GM18517 (cell line): ENCODE data around the gene SULT1B1.
"Not testable (repeated sequence)": the region's sequence is repeated elsewhere in the genome, so short reads cannot be mapped to it uniquely, and the experiment has no call there.

Experiments used
- ATAC-seq: cut with Tn5 transposase; IDR thresholded peaks from one replicate; pipeline ENCODE4 v1.9.1; 2021; ENCODE audit warnings: mild to moderate bottlenecking, moderate library complexity; ENCODE audit not compliant: unreplicated experiment

SULT1B1 gene

DNA sequence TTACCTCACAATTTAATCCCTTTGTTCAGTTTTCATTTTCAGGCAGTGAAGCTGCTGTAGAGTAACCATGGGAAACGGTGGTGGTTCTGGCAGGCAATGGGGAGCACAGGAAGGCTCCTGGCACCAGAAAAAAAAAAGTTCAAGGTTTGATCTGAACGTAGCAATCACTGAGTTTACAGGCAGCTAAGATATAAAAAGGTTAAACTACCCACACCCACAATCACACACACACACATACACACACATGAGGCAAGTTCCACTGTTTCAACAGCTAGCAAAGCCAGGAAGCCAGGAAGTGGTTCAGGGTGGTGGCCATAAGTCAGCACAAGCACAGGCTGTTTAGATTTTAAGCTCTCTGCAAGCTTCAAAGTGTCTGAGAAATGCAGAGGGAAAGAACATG is at the start of gene SULT1B1:
TSS of gene SULT1B1 (minus strand) at position 166 of the 400 bp plus-strand sequence. CDS start 5,403 bp downstream, outside the sequence.
- no peak for ATAC-seq

DNA sequence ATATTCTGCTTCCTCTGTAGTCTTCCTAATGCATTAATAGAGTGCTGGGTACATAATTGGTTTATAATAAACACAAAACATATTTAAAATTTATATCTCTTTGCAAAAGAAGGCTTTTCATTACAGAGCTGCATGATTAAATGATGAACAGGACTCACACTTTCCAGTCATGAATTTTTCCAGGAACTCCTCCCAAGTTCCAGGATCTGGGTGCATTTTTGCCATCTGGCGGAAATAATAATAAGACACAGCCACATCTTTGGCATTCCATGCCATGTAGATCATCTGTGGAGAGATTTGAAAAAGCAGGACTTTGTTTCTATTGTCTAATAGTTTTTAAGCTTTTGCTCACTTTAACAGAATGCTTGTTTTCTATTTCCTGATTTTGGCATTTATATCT is 40.2 kb upstream of the SULT1B1 start:
- no peak for ATAC-seq

DNA sequence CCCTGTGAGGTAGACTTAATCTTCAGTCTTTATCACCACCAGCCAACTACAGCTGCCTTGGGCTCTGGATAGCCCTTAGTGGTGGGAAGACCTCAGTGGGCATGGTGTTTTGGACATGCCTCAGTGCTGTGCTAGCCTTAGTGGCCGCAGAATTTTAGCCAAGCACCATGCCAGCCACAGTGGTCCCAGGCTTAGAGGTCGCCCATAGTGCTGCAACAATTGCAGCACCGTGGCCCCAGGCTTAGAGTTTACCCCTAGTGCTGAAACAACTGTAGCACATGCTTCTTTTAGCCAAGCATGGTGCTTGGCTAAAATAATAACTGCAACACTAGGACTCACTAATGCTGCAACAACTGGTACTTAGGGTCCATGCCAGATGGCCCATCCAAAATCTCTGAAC is 38.9 kb upstream of the SULT1B1 start:
- ATAC-seq: no peak

GRCh38 chr4:69793732-69794131 is 33.3 kb upstream of the SULT1B1 start:
- ATAC-seq: no peak

GRCh38 chr4:69787879-69788278 is 27.5 kb upstream of the SULT1B1 start:
- no peak for ATAC-seq

DNA sequence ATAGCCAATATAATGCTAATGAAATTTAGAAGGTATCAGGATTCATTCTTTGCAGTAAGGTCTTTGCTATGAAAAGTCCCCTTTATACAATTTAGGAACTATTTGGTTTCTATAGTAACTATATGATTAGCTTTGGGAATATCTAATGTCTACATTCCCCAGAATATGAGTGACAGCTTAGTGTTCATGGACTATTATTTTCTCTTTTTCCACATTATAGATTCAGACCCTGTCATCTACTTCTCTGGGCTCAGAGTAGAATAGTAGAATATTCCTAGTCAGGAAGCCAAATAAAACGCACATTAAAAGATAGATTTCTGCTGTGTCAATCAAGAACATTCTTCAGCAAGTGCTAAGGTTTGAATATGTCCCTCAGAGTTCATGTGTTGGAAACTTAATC is 26.1 kb upstream of the SULT1B1 start:
- ATAC-seq: no peak

GRCh38 chr4:69785211-69785831 is 24.9 kb upstream of the SULT1B1 start:
- no peak for ATAC-seq

GRCh38 chr4:69782651-69783310 is 22.4 kb upstream of the SULT1B1 start:
- no peak for ATAC-seq

GRCh38 chr4:69781458-69782418 is 21.3 kb upstream of the SULT1B1 start:
- no peak for ATAC-seq

- no peak for ATAC-seq
Observed at GRCh38 chr4:69780141-69780540, 19.7 kb upstream of the SULT1B1 start.

GRCh38 chr4:69776696-69777095 is 16.3 kb upstream of the SULT1B1 start:
- ATAC-seq: no peak

DNA sequence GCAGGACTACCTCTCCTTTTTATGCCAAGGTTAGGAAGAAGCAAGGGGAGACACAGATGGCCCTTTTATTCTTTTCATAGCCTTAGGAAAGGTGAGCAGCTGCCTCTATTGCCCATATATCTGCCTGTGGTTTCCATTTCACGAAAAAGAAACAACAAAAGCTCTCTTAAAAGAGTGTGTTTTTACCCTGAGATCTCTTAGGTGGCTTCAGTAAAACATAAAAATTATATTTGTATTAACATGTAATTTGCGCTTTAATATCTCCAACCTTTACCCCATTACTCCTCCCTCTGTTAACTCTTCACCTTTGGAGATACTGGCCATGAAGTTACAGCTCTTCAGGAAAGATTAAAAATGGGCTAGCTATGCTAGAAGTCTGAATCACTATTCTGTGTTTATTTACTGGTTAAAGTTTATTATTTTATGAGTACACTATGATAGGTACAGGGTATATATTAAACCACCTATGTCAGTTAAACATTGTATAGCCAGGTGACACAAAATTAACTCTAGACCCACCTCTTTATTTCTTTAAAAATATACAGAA is 15.0 kb upstream of the SULT1B1 start:
- ATAC-seq: no peak

GRCh38 chr4:69773484-69773883 is 13.1 kb upstream of the SULT1B1 start:
- ATAC-seq: no peak

DNA sequence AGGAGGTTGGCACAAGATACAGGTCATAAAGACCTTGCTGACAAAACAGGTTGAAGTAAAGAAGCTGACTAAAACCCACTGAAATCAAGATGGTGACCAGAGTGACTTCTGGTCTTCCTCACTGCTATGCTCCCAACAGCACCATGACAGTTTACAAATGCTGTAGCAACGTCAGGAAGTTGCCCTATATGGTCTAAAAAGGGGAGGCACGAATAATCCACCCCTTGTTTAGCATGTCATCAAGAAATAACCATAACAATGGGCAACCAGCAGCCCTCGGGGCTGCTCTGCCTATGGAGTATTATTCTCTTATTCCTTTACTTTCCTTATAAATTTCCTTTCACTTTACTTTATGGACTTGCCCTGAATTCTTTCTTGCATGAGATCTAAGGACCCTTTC is 8.1 kb upstream of the SULT1B1 start:
- ATAC-seq: not testable (repeated sequence)

DNA sequence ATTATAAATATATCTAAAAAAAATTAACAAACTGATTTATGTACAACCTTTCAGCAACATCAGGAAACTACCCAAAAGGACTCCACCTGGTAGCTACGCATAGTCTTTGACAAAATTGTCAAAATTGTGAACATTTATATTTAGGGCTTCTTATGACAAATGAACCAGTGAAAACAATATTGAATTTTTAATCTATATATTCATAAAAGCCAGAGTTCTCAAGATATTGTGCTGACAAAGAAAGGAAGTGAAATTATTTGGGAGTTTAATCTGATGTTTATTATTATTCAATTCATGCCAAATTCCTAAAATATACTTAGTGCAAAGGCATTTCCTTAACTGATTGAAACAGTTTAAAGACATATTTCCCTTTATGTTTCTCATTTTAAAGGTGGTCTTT is 5.3 kb upstream of the SULT1B1 start:
- no peak for ATAC-seq

DNA sequence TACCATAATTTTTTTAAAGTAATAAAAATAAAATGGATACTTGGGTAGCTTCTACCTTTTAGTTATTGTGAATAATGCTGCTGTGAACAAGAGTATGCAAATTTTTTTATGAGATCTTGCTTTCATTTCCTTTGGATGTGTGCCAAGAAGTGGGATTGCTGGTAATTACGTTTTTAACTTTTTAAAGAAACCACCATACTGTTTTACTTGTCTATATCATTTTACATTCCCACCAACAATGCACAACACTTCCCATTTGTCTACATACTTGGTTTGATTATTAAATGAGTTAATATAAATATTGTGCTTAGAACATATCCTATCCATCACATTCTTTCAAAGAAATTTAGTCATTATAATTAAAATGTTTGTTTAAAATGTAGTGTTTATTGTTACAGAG is 3.9 kb upstream of the SULT1B1 start:
- no peak for ATAC-seq

GRCh38 chr4:69763233-69763632 is 2.8 kb upstream of the SULT1B1 start:
- ATAC-seq: no peak

GRCh38 chr4:69759189-69759604 is 1.2 kb downstream of the SULT1B1 start:
- no peak for ATAC-seq

DNA sequence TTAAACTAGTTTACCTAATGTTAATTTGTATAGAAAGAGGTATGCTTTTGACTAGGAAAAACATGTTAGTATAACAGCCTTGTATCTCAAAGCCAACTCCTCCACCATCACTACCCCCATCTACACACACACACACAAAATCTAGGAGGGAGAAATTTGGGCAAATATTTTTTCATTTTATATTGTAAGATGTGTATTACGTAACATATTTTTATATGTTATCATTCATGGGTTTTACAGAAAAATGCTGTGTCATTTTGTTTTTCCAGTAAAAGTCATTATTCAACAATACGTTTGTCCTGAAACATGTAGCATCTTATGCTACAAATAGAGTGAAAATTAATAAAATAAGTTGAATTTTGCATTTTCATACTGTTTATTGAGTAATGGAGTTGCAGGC is 3.0 kb downstream of the SULT1B1 start:
- no peak for ATAC-seq

DNA sequence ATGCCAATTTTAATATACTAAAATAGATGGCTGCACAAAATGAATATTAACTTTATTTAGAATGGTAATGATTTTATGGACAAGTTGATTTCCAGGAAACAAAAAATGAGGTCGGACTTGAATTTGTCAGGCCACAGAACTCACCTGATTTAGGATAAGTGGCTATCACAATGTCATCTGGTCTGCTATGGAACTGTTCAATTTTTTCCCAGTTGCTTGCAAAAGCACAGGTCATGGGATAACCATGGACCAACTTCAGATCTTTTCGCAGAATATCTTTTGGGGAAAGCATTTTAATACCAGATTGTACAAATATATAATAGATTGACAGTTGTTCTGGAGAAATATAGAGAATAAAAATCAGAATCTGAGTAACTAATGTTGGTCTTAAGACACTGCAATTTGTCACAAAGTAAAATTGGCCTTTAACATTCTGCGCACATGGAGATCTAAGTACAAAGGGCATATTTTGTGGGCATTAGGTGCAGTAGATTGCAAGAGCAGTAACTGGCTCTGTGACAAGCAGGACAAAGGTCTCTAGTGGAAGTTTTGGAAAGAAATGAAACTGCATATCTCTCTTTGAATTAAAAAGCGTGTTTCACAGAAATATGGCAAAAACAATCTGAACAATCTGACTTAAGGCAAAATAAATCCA is 5.4 kb downstream of the SULT1B1 start:
- ATAC-seq: no peak

- no peak for ATAC-seq
Observed at GRCh38 chr4:69753686-69754085, 6.7 kb downstream of the SULT1B1 start.
